ENCODE measurements around the gene GCHFR.

- no peak for TF ChIP-seq CTCF (IDR thresholded peaks at IDR 0.05)
- TF ChIP-seq POLR2A (IDR thresholded peaks at IDR 0.05), result no peak
- no peak for TF ChIP-seq EP300 (IDR thresholded peaks at IDR 0.05)
- no peak for TF ChIP-seq POLR2AphosphoS5 (IDR thresholded peaks at IDR 0.05)
Observed at GRCh38 chr15:40771242-40771641, 7.4 kb downstream of the GCHFR start.

All from suprapubic skin (tissue), 4 donors.